ENCODE data around the gene DUSP15.

Gene DUSP15

DNA sequence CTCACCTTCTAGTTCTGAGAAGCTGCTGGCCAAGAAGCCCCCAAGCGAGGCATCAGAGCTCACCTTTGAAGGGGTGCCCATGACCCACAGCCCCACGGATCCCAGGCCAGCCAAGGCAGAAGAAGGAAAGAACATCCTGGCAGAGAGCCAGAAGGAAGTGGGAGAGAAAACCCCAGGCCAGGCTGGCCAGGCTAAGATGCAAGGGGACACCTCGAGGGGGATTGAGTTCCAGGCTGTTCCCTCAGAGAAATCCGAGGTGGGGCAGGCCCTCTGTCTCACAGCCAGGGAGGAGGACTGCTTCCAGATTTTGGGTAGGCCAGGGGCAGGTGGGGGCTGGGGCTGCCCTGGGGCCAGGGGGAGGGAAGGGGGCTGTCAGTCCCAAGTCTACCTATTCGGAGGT, 48.9 kb downstream of the DUSP15 start:
- TF ChIP-seq, protein P1, sequence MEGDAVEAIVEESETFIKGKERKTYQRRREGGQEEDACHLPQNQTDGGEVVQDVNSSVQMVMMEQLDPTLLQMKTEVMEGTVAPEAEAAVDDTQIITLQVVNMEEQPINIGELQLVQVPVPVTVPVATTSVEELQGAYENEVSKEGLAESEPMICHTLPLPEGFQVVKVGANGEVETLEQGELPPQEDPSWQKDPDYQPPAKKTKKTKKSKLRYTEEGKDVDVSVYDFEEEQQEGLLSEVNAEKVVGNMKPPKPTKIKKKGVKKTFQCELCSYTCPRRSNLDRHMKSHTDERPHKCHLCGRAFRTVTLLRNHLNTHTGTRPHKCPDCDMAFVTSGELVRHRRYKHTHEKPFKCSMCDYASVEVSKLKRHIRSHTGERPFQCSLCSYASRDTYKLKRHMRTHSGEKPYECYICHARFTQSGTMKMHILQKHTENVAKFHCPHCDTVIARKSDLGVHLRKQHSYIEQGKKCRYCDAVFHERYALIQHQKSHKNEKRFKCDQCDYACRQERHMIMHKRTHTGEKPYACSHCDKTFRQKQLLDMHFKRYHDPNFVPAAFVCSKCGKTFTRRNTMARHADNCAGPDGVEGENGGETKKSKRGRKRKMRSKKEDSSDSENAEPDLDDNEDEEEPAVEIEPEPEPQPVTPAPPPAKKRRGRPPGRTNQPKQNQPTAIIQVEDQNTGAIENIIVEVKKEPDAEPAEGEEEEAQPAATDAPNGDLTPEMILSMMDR (conservative IDR thresholded peaks at IDR 0.05; ENCODE audit: low read length): no peak
- TF ChIP-seq EZH2phosphoT487 (IDR thresholded peaks at IDR 0.05; ENCODE audit: borderline replicate concordance): no peak
- H3K9me3 ChIP-seq (ENCODE audit: insufficient read depth, low read depth, low read length): no peaks in the 10 kb centered on the region
- no peaks in the 10 kb centered on the region for H3K9me2 ChIP-seq (replicated peaks; ENCODE audit: low read depth, low read length)
- no peaks in the 10 kb centered on the region for H3K27me3 ChIP-seq (ENCODE audit: insufficient read depth, low read length, poor library complexity, severe bottlenecking)
- no peak overlapping the region for H2AFZ ChIP-seq (ENCODE audit: low read length)
- no peak overlapping the region for H3K9ac ChIP-seq (ENCODE audit: low read depth, low read length, poor library complexity, severe bottlenecking)
- no peaks in the 10 kb centered on the region for H3F3A ChIP-seq (ENCODE audit: low read depth)
- H3K4me3 ChIP-seq (ENCODE audit: low read length, poor library complexity, severe bottlenecking): no peak overlapping the region
- peaks cover 32% of the 10 kb centered on the region for H3K4me1 ChIP-seq (ENCODE audit: insufficient read depth, low read length, poor library complexity, severe bottlenecking)
- no peaks in the 10 kb centered on the region for H4K20me1 ChIP-seq (ENCODE audit: insufficient read depth, low read length, poor library complexity, severe bottlenecking)
- H3K79me2 ChIP-seq (ENCODE audit: insufficient read depth, low read length): peaks cover 32% of the 10 kb centered on the region
- H3K36me3 ChIP-seq (ENCODE audit: insufficient read depth, low read length): no peaks in the 10 kb centered on the region
- no peak overlapping the region for H3K4me2 ChIP-seq (ENCODE audit: low read depth, low read length, poor library complexity, severe bottlenecking)

DNA sequence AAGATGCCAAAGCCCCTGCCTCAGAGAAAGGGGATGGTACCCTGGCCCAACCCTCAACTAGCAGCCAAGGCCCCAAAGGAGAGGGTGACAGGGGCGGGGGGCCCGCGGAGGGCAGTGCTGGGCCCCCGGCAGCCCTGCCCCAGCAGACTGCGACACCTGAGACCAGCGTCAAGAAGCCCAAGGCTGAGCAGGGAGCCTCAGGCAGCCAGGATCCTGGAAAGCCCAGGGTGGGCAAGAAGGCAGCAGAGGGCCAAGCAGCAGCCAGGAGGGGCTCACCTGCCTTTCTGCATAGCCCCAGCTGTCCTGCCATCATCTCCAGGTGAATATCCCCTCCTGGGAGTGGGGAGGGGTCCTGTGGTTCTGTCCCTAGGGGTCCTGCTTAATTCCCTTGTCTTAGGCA, 50.1 kb downstream of the DUSP15 start:
- H3K4me2 ChIP-seq (ENCODE audit: low read depth, low read length, poor library complexity, severe bottlenecking): no peak overlapping the region
- no peak overlapping the region for H2AFZ ChIP-seq (ENCODE audit: low read length)
- H3K36me3 ChIP-seq (ENCODE audit: insufficient read depth, low read length): no peaks in the 10 kb centered on the region
- H4K20me1 ChIP-seq (ENCODE audit: insufficient read depth, low read length, poor library complexity, severe bottlenecking): no peaks in the 10 kb centered on the region
- H3K4me3 ChIP-seq (ENCODE audit: low read length, poor library complexity, severe bottlenecking): no peak overlapping the region
- H3K27me3 ChIP-seq (ENCODE audit: insufficient read depth, low read length, poor library complexity, severe bottlenecking): no peaks in the 10 kb centered on the region
- H3K9me2 ChIP-seq (replicated peaks; ENCODE audit: low read depth, low read length): no peaks in the 10 kb centered on the region
- H3K79me2 ChIP-seq (ENCODE audit: insufficient read depth, low read length): peaks cover 20% of the 10 kb centered on the region
- no peaks in the 10 kb centered on the region for H3K9me3 ChIP-seq (ENCODE audit: insufficient read depth, low read depth, low read length)
- H3K4me1 ChIP-seq (ENCODE audit: insufficient read depth, low read length, poor library complexity, severe bottlenecking): peaks cover 32% of the 10 kb centered on the region
- H3K9ac ChIP-seq (ENCODE audit: low read depth, low read length, poor library complexity, severe bottlenecking): no peak overlapping the region
- TF ChIP-seq EZH2phosphoT487 (IDR thresholded peaks at IDR 0.05; ENCODE audit: borderline replicate concordance): no peak
- TF ChIP-seq, protein P1 (conservative IDR thresholded peaks at IDR 0.05; ENCODE audit: low read length): no peak
- no peaks in the 10 kb centered on the region for H3F3A ChIP-seq (ENCODE audit: low read depth)

DNA sequence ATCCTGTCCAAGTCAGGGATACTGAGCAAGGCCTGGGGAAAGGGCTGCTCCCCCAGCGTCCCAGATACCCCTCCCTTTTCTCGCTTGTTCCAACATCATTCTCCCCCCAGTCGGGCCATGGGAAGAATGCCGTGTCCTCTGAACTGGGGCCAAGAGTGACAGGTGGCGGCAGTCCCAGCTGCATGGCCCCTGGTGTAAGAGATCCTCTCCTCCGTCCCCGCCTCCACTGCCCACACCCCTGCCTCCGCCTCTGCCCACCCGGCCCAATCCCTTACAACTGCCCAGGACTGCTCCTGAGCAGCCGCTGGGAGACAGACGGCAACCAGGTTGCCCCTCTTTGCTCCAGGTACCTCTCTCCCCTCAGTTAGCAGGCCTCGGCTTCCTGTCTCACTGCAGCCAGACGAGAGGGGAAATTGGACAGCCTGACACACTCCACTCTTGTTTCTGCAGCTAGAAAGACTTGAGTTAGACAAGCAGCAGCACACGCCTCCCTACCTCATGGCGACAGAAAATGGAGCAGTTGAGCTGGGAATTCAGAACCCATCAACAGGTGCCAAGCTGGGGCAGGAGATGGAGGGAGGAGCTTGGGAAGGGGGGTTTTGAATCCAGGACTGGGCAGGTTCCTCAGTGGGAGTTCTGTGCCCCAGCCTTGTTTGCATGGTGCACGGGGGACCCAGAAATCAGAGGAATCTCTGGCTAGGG, 51.1 kb downstream of the DUSP15 start, which contains the start of gene MYLK2:
TSS of gene MYLK2 (plus strand) at position 274 of the 702 bp plus-strand sequence. CDS start at position 499, 225 bp downstream.
- no peak within 1 kb of the TSS for H3K9ac ChIP-seq (ENCODE audit: low read depth, low read length, poor library complexity, severe bottlenecking)
- H3K79me2 ChIP-seq (ENCODE audit: insufficient read depth, low read length): peaks cover 10% of the 10 kb centered on the region
- H2AFZ ChIP-seq (ENCODE audit: low read length): no peak within 1 kb of the TSS
- no peaks in the 10 kb centered on the region for H3K9me2 ChIP-seq (replicated peaks; ENCODE audit: low read depth, low read length)
- H3K36me3 ChIP-seq (ENCODE audit: insufficient read depth, low read length): no peaks in the 10 kb centered on the region
- H4K20me1 ChIP-seq (ENCODE audit: insufficient read depth, low read length, poor library complexity, severe bottlenecking): no peaks in the 10 kb centered on the region
- H3K4me3 ChIP-seq (ENCODE audit: low read length, poor library complexity, severe bottlenecking): no peak within 1 kb of the TSS
- no peaks in the 10 kb centered on the region for H3K27me3 ChIP-seq (ENCODE audit: insufficient read depth, low read length, poor library complexity, severe bottlenecking)
- no peaks in the 10 kb centered on the region for H3K9me3 ChIP-seq (ENCODE audit: insufficient read depth, low read depth, low read length)
- H3K4me1 ChIP-seq (ENCODE audit: insufficient read depth, low read length, poor library complexity, severe bottlenecking): peaks cover 24% of the 10 kb centered on the region
- H3K4me2 ChIP-seq (ENCODE audit: low read depth, low read length, poor library complexity, severe bottlenecking): no peak within 1 kb of the TSS
- H3F3A ChIP-seq (ENCODE audit: low read depth): no peaks in the 10 kb centered on the region
- no peak for TF ChIP-seq EZH2phosphoT487 (IDR thresholded peaks at IDR 0.05; ENCODE audit: borderline replicate concordance)
- TF ChIP-seq, protein P1 (conservative IDR thresholded peaks at IDR 0.05; ENCODE audit: low read length): no peak

Data from Loucy (cell line).